Left forelimb (tissue), 1 donor: ENCODE data around the gene PPP1R14D.

Experiments
- DNase-seq: peaks from one replicate; pipeline ENCODE4 v3.0.0-alpha.2; 2018; ENCODE audit warnings: low spot score

The PPP1R14D gene

DNA sequence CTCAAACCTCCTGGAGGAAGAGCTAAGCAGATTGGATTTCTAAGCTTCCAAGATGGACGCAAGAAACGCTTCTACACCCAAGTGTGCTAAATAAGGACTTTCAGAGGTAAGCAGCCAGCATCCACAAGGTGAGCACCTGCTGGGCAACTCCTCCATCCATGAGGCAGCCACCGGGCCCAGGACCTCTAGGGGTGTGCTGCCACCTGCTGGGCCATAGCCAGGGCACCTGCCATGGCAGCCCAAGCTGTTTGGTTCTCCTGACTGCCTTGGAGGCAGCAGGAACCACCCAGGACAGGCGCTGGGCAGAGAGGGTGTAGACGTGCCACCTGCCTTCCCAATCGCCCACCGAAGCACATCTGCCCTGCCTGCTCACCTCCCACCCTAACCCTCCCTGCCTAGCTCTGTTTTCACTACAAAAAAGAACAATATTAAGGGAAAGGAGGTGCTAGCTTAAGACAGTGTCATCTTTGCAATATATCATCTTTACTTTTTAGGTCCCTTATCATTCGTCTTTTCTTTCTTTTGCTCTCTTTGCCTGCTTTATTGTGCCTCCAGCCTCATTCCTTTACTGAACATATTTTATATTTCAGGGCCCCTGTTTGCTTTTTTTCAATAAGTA is 45.8 kb downstream of the PPP1R14D start:
- no peak for DNase-seq

DNA sequence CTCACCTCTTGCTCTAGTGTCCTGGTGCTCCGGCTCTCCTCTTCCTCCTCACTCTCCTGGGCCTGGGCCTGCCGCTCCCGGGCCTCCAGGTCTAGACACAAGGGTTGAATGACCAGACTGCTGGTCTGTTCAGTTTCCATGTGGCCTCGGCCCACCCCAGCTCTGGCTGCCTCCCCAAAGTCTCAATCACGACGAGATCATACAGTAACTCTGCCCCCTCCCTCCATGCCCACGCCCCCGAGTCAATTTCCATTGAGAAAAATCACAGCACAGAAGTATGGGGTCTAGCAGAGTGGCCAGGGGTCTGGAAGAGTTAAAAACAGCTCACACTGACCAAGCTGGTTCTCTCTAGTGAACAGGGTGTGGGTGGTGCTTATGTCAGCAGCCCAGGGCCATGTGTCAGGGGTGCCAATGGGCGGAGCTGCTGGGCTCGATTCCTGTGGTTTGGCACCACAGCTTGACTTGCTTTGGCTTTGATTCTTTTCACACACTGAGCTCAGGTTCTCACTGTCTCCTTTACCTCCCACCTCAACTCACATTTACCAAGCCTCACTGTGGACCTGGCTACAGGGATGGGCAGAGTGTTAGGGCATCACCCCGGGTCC is 51.9 kb downstream of the PPP1R14D start:
- DNase-seq: no peak

DNA sequence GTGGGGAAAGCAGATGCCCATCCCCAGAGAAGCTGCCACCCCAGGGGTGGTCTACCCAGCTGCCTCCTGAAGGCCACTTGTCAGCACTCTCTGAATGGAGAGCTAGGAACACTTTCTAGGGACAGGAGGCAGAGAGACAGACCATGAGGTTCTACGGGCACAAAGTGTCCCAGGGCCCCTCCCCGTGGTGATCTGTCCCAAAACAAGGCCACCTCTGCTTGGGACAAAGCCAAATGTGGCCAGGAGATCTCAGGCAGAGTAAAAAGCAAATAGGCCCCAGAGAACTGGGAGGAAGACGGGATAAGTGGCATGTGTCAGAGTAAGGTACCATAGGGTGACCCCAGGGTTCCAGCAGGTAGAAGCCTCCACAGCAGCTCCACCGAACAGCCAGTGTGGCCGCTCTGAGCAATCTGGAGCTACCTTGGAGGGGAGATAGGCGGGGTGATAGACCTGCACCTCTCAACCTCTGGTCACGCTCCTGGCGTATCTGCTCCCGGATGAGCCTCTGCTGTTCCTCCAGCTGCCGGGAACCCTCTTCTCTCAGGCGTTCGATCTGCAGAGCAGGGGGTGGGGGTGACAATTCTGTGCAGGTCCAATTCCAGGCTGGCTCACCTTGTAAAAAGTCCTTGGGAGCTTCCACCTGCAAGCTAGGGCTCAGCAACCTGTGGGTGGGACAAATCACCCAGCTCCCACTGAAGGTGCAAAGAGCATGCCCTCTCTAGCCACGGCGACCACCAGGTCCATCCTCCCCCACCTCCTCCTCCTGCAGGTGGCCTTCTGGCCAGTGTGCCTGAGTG is 52.6 kb downstream of the PPP1R14D start:
- no peak for DNase-seq

DNA sequence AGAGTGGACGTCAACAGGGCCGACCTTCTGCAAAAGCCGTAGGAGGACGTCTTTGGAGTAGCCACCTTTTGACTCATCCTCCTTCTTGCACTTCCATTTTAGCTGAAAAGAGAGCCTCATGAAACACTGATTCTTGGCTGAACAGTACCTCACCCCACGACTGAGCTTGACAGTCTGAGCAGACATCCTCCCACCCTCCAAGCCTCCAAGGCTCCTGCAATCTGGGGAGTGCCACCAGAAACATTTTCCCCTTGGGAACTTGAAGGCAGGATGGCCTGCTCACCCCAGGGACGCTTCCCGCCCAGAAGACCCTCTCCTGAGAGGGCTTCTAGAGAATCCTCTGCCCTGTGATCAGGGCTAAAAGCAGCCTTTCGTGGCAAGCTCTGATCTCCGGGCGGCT is 53.5 kb downstream of the PPP1R14D start:
- no peak for DNase-seq

DNA sequence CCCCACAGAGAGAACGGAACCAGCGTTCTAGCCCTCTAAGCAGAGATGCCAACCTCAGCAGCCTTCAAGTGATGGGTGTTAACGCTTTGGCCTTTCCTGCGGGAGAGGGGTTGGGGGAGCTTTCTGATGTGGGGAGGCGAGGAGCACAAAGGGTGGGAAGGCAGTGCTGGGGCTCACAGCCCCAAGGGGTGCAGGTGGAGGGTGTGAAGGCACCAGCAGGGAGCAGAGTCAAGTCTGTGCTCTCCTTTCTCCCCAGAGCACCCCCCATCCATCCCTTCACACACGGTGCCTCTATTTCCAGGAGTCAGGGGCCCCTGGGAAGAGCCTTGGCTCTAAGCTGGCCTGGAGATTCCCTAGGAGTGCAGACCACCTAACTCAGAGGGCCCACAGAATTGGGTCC is 54.6 kb downstream of the PPP1R14D start:
- no peak for DNase-seq

DNA sequence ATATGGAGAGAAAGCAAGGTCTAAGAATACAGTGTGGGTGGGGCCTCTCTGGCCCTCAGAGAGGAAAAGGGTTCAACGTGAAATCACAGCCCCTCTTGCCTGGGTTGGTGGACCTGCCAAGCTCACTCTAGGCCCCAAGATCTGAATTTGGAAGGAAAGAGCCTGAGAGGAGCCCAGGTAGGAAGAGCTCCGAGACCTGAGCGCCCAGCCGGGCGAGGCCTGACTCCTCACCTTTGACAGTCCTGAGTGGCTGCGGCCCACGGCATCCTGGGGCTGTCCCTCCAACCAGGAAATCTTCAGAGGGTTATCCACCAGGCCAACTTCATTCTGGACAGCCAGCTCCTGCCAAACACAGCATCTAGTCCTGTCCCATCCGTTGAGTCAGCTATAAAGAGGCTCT is 55.0 kb downstream of the PPP1R14D start:
- no peak for DNase-seq

DNA sequence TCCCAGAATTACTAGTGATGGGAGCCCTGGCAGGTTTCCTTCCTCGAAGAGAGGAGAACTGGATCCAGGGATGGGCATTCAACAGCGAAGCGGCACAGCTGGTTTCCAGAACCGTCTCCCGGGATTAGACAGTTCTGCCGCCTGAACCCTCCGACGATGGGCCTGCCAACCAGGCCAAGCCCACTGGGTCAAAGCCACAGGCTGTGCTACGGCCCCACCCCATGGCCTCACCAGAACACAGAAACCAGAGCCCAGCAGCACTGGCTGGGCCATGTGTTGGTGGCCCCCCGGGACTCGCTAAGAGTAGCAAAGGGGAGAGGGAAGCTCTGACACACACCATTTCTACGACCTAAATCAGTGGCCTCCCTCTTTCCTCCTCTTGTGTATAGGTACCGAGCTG is 56.5 kb downstream of the PPP1R14D start:
- DNase-seq: no peak

DNA sequence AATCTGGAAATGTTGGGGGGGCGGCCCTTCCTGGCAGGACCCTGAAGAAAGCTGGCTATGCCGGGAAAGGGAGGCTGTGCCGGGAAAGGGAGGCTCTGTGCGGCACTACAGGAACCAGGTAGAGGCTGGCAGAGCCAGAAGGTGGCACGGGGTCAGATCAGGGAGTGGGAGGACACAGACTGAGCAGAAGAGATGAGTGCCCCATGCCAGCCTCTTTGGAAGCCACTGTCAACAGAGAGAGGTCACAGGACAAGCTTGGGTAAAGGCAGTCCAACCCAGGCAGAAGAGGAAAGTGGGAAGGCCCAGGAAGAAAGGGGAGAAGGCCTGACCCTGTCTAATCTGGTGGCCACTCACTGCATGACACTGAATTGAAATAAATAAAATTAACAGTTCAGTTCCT is 57.3 kb downstream of the PPP1R14D start:
- DNase-seq: no peak

DNA sequence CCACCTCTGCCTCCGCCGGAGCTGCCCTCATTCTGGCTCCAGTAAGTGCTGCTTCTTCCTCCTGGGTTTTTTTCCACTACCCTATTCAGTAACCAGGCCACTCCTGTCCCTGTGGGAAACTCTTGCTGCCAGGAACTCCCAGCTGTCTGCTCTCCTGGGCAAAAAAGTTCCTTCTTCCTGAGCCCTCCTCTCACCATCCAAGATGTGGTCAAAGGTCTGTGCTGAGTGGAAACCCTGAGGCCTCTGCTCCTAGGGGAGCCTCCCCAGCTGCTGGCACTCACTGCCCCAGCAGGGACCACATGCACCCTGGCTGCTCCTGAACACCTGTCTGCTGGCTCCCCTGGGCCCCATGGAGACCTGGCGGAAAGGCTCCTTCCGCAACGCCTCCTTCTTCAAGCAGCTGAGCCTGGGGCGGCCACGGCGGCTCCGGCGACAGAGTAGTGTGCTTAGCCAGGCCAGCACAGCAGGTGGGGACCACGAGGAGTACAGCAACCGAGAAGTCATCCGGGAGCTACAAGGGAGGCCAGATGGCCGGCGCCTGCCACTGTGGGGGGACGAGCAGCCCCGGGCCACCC is 58.3 kb downstream of the PPP1R14D start:
- no peak for DNase-seq

DNA sequence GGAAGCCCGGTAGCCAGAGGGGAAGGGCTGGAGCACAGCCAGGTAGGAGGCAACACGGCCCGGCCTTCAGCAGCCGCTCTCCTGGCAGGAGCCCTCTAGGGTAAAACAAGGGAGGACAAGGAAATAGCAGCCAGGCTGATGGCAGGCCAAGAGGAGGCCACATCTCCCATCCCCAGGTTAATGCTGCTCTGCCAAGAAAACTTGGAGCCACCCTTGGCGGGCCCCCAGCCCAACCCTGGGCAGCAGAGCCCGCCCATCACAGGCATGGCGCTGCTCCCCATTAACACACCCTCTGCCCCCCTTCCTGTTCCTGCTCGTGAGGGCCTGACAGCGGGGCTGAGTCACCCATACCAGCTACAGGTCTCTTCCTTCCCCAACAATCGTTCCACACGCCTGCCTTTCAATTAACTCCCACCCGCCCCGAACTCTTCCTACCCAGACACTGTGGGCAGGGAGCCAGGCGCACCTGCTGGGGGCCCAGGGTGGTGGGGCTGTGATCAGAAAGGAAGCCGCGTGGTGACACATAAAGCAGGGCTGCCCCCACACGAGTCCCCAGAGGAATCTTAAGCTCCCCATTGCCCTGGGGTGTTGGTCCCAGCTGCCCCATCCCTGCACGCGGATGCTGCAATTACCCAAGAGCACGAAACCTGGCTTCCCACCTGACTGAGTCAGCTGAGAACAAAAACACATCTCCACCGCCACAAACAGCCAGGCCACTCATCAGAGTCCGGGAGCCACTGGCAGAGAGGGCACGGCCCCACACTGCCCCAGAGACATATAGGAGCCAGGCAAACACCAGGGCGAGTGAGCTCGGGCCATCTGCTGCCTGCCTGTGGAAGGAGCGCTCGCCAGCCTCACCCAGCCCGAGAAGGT is 59.0 kb downstream of the PPP1R14D start, which contains the start of gene C15orf62:
C15orf62 (plus strand) TSS at position 707 of the 873 bp plus-strand sequence. CDS start 516 bp downstream, outside the sequence.
- no peak for DNase-seq

DNA sequence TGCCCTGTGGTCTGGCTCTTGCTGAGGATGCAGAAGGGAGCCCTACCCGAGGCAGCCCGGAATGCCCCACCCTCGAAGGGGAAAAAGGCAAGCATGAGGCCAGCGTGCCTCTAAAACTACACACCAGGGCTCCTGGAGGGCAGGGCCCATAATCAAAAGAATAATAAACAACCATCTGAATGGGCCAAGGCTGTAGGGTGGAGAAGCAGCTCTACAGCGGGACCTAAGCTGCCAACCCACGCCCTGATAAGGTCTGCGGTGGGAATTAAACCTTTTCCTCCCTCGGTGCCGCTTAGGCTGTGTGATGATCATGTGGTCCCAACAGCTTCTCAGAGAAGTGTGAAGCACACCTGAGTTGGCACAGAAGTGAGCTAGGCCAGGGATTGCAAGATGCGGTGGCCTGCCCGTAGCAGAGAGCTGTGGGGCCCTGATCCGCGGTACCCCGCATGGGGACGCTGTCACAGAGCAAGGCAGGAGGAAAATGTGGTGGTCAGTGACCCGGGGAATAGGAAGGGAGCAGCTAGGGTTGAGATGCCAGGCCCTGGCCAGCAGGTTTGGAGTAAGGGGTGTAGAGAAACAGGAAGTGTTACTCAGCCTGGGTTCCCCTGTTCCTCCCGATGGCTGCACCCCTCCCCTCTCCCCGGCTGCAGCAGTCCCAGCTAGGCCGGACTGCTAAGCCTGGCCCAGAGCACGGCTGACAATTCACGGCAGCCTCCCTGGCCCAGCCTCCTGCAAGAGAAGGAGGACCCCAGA is 59.8 kb downstream of the PPP1R14D start:
- DNase-seq: no peak

DNA sequence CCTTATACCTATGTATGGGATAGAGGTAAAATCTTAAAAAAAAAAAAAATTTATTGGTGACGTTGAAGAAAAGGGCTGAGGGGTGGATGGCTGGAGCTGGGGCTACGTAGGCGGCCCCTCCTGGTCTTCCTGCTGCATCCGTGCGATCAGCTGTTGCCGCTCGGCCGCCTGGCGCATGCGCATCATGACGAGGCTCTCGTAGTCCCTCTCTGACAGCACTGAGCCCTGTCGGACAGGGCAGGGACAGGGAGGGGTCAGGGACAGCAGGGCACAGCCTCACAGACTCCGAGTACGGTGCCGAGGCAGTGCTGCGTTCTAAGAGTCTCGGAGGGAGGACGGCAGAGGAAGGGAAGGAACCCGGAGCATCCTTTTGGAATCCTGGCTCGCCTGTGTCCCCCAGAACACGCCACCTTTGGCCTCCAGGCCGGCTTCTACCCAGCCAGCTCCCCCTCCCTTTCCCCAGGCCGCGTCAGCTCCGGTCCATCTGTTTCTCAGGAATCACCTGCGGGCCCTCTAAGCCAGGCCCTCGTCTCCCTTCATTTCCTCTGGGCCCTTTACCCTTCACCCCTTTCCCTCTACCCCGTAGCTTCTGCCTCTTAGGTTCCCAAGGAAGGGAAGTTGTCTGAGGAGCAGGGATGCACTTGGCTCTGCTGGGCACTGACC is 60.5 kb downstream of the PPP1R14D start:
- no peak for DNase-seq

DNA sequence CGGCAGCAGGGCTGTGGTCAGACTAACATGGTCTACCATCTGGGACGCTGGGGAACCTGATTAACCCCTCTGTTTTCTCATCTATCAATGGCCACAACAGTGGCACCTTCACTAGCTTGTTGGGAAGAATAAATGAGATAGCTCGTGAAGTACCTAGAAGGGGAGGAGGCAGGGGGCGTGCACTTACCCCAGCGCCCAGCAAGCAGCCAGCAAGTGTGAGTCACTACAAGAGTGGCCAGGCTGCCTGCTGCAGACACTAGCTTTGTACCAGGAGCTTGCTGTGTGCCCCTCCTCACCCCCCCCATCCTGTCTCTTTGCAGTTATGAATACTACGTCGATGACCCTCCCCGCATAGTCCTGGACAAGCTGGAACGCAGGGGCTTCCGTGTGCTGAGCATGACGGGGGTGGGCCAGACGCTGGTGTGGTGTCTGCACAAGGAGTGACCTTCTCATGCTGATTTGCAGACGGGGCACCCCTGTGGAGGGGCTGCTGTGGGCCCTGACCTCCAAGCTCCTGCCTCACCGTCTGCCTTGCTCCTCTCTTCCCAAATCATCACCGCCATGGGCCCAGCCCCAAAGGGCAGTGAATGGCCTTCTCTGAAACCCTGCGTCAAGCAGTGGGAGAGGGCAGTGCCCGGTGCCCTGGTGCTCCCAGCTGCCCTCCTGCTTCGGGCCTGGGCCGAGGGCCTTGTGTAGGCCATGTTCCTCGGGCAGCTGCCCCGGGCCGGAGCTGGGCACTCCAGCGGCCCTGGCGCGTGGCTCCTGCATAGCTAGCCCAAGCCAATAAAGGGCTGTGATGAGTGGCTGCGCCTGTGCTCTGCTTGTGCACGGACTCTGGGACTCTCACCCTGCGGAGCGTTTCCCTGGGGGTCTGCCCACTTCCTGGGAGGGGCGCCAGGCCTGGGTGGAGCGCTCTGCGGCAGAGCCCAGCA is 61.3 kb downstream of the PPP1R14D start:
- no peak for DNase-seq

DNA sequence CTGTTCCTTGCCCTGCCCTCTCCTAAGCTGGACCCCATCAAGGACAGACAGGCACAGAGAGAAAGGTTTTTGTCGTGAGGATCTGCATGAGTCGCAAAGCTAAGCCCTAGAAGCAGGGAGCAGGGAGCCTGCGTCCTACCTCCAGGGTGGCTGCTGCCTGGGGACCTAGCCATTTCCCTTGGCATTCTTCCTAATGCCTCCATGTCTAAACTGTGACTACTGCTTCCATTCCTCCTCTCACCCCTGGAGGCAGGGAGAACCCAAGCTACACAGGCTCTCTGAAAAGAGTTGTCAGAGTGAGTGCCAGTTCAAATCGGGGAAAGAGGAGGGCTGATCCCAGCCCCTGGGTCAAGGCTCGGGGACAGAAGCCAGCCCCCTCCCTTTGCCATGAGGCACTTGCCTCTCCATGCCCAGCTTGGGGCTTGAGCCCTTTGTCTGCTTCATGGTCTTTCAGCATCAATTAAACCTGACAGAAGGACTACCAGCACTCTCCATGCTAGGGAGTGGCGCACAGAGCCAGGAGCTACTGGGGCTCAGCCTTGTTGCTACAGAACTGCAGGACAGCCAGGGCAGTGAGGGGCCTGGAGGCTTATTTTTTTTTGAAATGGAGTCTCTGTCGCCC is 62.2 kb downstream of the PPP1R14D start:
- no peak for DNase-seq
